Lung microvascular endothelial cell (primary cell): ENCODE data around the gene MGAT2. TPM values are rescaled to one million over a fixed set of nuclear protein-coding genes. Genes with fewer than 3 reads are reported as not detected.
A peak's percentile ranks its signal among the peaks of the same experiment; 100 is the strongest.
"Not testable (repeated sequence)": the region's sequence is repeated elsewhere in the genome, so short reads cannot be mapped to it uniquely, and the experiment has no call there.

ENCODE experiments used
- DNase-seq, 2 donors: peaks; one replicate each; pipeline versions ENCODE4 v3.0.0 to v3.0.0-alpha.2; 2010; ENCODE audit warnings: low read depth in 2 of 2
- total RNA-seq: library from RNA; depleted of rRNA; stranded (reverse); fragments of >200 nt; gene quantifications from 2 replicates; pipeline ENCODE4 v1.2.1, GENCODE V29; 2014

Gene MGAT2
- total RNA-seq, 1 donor from 2014 or later = 69.0 TPM

GRCh38 chr14:49612251-49612650 lies 8.3 kb upstream of the MGAT2 start:
- DNase-seq = no peak

GRCh38 chr14:49612671-49613070 lies 7.9 kb upstream of the MGAT2 start:
- no peak for DNase-seq

- no peak for DNase-seq
Observed at GRCh38 chr14:49614196-49614595, 6.4 kb upstream of the MGAT2 start.

- no peak for DNase-seq
Observed at GRCh38 chr14:49615776-49616175, 4.8 kb upstream of the MGAT2 start.

- no peak for DNase-seq
Observed at GRCh38 chr14:49617852-49618519, 2.6 kb upstream of the MGAT2 start.

- not testable (repeated sequence) for DNase-seq
Observed at GRCh38 chr14:49619273-49619672, 1.3 kb upstream of the MGAT2 start.

GRCh38 chr14:49619730-49620129 lies 869 bp upstream of the MGAT2 start:
- no peak for DNase-seq

- peak; percentile 76 to 79 for DNase-seq
Observed at GRCh38 chr14:49621114-49621881, 699 bp downstream of the MGAT2 start.

GRCh38 chr14:49622022-49622607 lies 1.5 kb downstream of the MGAT2 start:
- DNase-seq = peak in 1 of 2 donors; percentile 3

GRCh38 chr14:49623387-49623786 lies 2.8 kb downstream of the MGAT2 start:
- peak in 1 of 2 donors; percentile 32 for DNase-seq

GRCh38 chr14:49623941-49624839 lies 3.6 kb downstream of the MGAT2 start:
- DNase-seq = peak; percentile 39 to 57

GRCh38 chr14:49633640-49634546 lies 13.3 kb downstream of the MGAT2 start:
- peak; percentile 98 for DNase-seq

- peak; percentile 78 to 88 for DNase-seq
Observed at GRCh38 chr14:49634547-49635334, 14.1 kb downstream of the MGAT2 start, which contains the start of gene DNAAF2. DNAAF2 (minus strand) TSS chr14:49635244; CDS start chr14:49635149, 95 bp downstream.

GRCh38 chr14:49636866-49637265 lies 16.3 kb downstream of the MGAT2 start:
- no peak for DNase-seq

- DNase-seq = no peak
Observed at GRCh38 chr14:49637534-49638078, 17.0 kb downstream of the MGAT2 start.

- DNase-seq = no peak
Observed at GRCh38 chr14:49640540-49641417, 20.2 kb downstream of the MGAT2 start.

- no peak for DNase-seq
Observed at GRCh38 chr14:49641697-49642129, 21.1 kb downstream of the MGAT2 start.

- DNase-seq = no peak
Observed at GRCh38 chr14:49642163-49642562, 21.6 kb downstream of the MGAT2 start.
